ENCODE results near the gene ANTKMT.
"Not testable (repeated sequence)": the region's sequence is repeated elsewhere in the genome, so short reads cannot be mapped to it uniquely, and the experiment has no call there.

ANTKMT gene

GRCh38 chr16:743794-744500, 23.0 kb downstream of the ANTKMT start:
- DNase-seq (ENCODE audit: low read depth in 2 of 2) = no peak

- DNase-seq (ENCODE audit: low read depth in 2 of 2) = no peak
These were observed 24.8 kb downstream of the ANTKMT start for GRCh38 chr16:745739-746138.

GRCh38 chr16:746637-747036, 25.7 kb downstream of the ANTKMT start:
- no peak for DNase-seq (ENCODE audit: low read depth in 2 of 2)

DNA sequence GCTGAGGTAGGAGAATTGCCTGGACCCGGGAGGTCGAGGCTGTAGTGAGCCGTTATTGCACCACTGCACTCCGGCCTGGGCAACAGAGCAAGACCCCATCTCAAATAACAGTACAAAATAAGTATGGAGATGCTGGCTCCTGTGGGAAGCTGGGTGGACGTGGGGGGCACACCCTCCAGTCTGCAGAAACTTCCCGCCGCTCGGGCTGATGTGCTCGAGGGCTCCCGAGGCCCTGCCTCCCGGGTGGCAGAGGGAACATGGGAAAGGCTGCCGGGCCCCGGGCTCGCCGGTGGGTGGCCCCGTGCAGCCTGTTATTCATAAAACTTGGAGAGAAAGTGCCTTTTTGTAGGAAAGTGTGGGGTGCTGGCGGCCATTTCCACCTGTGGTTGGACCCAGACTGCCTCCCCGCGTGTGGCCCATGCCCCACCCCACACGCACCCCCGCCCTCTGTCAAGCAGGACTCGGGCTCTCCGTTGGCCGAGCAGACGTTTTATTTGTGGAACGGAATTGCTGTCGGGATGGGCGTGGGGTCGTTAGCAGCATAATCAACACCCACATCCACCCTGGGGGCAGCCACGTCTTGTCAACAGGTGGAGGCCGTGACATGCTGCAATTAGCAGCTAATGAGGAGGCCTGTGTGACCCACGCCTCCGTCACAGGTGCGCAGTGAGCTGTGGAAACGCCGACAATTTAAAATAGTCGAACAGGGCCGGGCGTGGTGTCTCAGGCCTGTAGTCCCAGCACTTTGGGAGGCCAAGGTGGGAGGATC, 27.2 kb downstream of the ANTKMT start:
- no peak for DNase-seq (ENCODE audit: low read depth in 2 of 2)

DNA sequence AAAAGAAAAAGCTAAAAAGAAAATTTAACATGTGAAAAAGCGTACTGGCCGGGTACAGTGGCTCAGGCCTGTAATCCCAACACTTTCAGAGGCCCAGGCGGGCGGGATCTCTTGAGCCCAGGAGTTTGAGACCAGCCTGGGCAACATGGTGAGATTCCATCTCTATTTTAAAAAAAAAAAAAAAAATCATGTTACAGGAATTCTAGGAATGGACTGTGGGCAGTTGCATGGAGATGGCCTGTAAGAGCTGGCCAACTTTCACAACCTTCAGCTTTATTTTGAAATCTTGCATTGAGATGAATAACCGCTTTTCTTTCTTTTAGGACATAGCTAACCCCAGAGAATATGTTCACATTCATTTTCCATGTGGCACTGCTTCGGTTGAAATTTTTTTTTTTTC, 28.1 kb downstream of the ANTKMT start:
- no peak for DNase-seq (ENCODE audit: low read depth in 2 of 2)

- DNase-seq (ENCODE audit: low read depth in 2 of 2) = no peak
These were observed 29.5 kb downstream of the ANTKMT start for GRCh38 chr16:750485-750884.

DNA sequence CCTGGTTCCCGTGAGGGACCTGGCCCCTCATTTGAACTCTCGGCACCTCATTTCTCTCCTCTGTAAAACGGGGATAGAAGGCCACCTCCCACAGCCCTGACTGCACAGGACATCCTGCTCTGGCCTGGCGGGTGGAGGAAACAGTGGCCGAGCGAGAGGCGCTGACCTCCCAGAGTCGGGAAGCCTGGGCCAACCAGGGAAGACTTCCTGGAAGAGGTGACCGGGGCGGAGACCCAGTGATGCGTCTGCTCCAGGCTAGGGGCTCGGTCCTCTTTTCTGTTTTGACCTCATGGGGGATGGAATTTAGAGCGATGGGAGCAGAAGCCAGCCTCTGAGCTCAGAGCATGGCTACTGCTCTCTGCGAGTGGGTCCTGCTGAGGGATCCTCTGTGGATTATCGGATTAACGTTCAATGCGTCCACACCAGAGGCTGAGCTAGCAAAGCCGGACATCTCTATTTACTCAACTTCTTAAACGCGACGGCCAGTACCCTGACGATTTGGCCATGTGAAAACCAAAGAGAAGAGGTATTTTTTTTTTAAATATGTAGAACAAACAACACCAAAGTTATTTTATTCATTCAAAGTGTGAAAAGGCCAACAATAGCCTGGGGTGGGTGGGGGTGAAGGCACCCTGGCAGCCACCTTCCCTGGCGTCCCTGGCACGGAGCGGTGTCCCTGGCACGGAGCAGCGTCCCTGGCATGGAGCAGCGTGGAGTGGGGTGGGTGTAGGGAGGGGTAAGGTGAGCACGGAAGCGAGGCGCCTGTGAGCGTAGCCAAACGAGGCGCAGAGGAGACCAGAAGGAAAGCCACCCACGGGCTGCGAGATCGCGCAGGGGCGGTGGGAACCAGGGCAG, 30.4 kb downstream of the ANTKMT start:
- no peak for DNase-seq (ENCODE audit: low read depth in 2 of 2)

- no peak for DNase-seq (ENCODE audit: low read depth in 2 of 2)
These were observed 31.0 kb downstream of the ANTKMT start for GRCh38 chr16:752007-752312.

GRCh38 chr16:754121-754607, 33.2 kb downstream of the ANTKMT start:
- not testable (repeated sequence) for DNase-seq (ENCODE audit: low read depth in 2 of 2)

DNA sequence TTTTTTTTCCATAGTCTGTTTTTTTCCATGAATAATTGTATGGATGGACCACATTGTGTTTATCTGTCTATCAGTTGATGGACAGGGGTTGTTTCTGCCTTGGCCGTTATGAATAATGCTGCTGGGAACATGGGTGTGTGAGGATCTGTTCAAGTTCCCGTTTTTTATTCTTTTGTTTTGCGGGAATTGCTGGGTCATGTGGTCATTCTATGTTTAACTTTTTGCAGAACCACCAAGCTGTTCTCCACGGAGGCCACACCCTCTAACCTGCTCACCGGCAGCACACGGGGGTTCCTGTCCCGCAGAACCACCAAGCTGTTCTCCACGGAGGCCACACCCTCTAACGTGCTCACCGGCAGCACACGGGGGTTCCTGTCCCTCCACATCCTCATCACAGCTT, 33.7 kb downstream of the ANTKMT start:
- DNase-seq (ENCODE audit: low read depth in 2 of 2) = no peak

- DNase-seq (ENCODE audit: low read depth in 2 of 2) = no peak
These were observed 35.5 kb downstream of the ANTKMT start for GRCh38 chr16:756428-756827.

DNA sequence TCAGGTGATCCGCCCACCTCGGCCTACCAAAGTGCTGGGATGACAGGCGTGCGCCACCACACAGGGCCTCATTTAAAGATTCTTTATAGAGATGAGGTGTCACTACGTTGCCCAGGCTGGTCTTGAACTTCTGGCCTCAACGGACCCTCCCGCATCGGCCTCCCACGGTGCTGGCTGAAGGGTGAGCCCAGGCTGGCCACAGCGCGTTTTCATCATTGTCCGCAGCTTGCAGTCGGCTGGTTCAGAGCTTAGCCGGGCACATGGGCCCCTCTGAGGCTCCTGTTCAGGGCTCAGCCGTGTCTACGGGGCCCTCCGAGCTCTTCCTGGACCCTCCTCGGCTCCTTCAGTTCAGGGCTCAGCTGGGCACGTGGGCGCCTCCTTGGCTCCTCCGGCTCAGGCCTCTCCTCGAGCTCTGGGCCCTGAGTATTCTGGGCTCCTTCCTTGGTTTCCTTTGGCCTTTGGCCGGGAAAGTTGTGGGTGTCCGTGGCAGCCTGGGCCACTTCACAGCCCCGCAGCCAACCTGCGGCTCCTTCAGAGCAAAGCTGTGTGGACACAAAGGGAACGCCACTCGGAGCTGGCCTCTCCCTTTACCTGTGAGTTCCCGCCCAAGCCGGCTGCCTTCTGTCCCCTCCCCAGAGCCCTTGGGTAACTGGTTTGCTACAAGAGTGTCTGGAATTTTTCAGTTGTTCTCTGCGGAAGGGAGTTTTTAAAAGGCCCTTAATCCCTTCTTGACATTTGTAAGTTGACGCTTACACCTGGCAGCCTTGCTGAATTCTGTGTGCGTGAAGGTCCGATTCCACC, 38.4 kb downstream of the ANTKMT start:
- no peak for DNase-seq (ENCODE audit: low read depth in 2 of 2)

DNA sequence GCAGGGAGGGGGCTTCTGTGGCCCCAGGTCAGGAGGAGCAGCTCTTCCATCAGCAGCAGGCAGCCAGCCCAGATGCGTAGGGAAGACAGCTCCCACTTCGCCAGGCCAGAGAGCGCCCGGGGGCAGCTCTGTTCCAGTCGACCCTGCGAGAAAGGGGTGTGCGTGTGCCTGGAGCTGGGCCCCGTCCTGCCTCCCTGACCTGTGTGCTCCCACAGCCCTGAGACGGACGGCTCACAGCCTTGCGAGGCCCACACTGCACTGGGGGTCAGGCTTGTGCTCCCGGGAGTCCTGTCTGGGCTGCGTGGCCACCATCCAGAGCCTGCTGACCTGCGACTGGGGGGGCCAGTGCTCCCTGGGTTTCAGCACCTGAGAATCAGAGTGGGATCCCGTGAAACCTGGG, 39.1 kb downstream of the ANTKMT start:
- DNase-seq (ENCODE audit: low read depth in 2 of 2) = no peak

DNA sequence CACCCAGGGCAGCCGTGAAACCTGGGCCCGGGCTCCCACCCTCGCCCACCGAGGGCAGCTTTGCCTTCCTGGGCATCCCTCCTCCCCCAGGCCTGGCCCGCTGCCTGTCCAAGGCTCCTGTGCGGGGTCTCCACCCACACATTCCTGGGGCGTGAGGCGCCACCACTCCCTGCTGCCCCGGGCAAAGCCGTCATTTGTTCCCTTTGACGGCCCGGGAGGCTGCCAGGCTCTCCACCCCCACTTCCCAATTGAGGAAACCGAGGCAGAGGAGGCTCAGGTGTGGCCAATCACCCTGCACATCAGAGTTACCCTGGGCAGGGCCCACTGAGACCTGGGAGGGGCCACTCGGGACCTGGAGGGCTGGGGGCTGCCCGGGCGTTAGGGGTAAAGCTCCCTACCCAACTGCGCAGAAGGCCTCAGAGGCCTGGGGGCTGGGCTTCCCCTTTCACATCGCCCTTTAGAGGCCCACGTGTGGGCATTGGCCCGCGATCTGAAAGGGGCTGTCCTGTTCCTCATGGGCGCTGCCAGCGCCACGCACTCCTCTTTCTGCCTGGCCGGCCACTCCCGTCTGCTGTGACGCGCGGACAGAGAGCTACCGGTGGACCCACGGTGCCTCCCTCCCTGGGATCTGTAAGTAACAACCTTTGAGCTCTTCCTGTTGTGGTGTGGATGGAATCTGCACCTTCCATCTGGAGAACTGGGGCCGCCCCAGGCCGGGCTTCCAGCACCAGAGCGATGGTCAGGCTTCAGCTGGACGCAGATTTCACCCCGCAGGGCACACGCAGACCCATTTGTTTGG, 39.8 kb downstream of the ANTKMT start, which contains the start of gene MSLN:
TSS of gene MSLN (plus strand) at position 190 of the 799 bp plus-strand sequence. CDS start 1,947 bp downstream, outside the sequence.
- no peak for DNase-seq (ENCODE audit: low read depth in 2 of 2)

DNA sequence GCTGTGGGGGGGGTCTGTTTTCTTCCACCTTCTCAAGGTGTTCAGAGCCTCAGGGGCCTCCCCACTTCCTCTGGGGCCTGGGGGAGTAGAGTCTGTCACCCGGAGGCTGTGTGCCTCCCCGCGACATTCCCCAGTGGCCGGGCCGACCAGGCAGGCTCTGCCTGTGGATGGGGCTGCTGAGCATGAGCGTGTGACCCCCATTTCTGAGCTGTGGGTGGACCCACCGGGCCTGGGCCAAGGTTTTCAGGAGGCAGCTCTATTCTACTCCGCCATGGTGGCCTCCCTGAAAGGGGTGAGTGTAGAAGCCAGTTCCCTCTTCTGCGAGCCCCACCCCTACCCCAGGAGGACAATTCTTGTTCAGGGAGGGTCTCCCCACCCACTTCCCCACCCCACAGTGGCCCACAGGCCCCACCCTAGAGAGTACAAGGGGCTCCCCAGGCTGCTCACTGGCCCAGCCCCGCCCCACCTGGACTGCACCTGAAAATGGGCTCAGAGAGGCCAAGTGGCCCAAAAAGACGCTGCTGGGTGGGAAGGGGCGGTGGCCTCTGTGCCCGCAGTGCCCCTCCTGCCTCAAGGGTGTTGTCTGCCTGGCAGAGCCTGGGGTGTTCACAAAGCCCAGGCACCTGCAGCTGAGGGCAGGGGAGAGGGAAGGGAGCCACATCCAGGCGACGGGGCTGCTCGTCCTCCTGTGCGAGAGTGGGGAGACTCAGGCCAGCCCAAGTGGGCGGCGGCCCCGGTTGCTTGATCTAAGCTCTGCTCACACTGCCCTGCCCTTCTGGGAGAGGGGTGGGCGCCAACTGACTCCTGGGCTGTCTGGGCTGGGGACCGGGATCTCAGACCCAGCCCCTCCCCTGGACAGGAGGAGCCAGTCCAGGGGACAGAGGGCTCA, 40.9 kb downstream of the ANTKMT start:
- no peak for DNase-seq (ENCODE audit: low read depth in 2 of 2)

GRCh38 chr16:762595-763268, 41.8 kb downstream of the ANTKMT start:
- DNase-seq (ENCODE audit: low read depth in 2 of 2) = no peak

DNA sequence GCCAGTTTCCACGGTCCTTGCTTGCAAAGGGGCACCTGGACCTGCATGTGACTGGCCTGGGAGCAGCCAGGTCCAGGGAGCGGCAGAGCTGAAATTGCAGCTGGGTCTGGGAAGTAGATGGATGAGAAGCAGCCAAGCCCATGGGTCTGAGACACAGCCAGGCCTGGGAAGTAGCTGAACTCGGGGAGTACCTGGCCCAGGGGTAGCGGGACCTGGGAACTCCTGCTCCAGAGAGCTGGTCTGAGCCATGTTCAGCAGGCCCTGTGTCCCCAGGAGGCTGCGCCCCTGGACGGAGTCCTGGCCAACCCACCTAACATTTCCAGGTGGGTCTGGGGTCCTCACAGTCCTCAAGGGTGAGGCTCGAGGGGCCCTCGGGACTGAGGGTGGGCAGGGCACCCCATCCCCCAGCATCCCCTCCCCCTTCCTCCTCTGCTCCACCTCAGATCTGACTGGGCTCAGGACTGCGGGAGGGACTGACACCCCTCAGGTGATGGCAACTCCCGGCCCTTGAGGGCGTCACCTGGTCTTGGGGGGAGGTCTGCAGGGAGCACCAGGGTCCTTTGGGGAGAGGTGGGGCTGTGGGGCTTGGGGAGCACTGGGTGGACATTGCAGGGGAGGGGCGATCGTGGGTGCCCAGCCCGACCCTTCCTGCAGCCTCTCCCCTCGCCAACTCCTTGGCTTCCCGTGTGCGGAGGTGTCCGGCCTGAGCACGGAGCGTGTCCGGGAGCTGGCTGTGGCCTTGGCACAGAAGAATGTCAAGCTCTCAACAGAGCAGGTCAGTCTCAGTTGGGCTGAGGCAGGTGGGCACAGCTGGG, 42.6 kb downstream of the ANTKMT start:
- DNase-seq (ENCODE audit: low read depth in 2 of 2) = no peak

- no peak for DNase-seq (ENCODE audit: low read depth in 2 of 2)
These were observed 43.3 kb downstream of the ANTKMT start for GRCh38 chr16:764184-764750.
